GM12878 (cell line): ENCODE measurements around the gene REP15. TPM values are rescaled to one million over a fixed set of nuclear protein-coding genes. Genes with fewer than 3 reads are reported as not detected.

Source experiments
- ATAC-seq: fragments of 200-7000 bp; cut with Tn5 transposase; 3 replicates; pipeline ENCODE4 v1.9.1; 2020; ENCODE audit warnings: mild to moderate bottlenecking, moderate library complexity
- BruUV-seq: library from RNA; stranded (reverse); fragments of 400-500 nt; replicated peaks from 2 replicates; lab custom pipeline; 2021; lab: Mats Ljungman, UMichigan
- CTCF ChIA-PET: fragments of 300-600 bp; sonication (Branson Sonifier 250); formaldehyde crosslinking; extraction: SDS; loops from one replicate; lab custom pipeline; 2021; ENCODE audit warnings: inconsistent platforms; lab: Yijun Ruan, JAX
- POLR2A ChIA-PET: fragments of 350-600 bp; formaldehyde crosslinking; extraction: SDS; loops from one replicate; lab custom pipeline; 2021; ENCODE audit warnings: inconsistent platforms; lab: Charles Lee
- RAD21 ChIA-PET: fragments of 300-600 bp; sonication (Branson Sonifier 250); formaldehyde crosslinking; loops from one replicate; lab custom pipeline; 2023; ENCODE audit warnings: antibody characterized with exemption; ENCODE audit not compliant: unreplicated experiment; lab: Charles Lee
- SMC1A ChIA-PET: fragments of 300-600 bp; sonication (Branson Sonifier 250); formaldehyde crosslinking; loops from one replicate; lab custom pipeline; 2023; ENCODE audit not compliant: unreplicated experiment, uncharacterized antibody; lab: Charles Lee
- DNase-seq: peaks from one replicate; pipeline ENCODE4 v3.0.0-alpha.2; 2011; ENCODE audit warnings: low read depth, low spot score
- FAIRE-seq: peaks from 3 replicates; lab custom pipeline; 2011; peaks lifted over from hg19 to GRCh38; lab: Jason Lieb, UNC
- H2AFZ ChIP-seq: 2 replicates; pipeline ENCODE4 v1.6.0; 2011; ENCODE audit warnings: low read depth, low read length, control low read depth; ENCODE audit not compliant: control insufficient read depth
- H3K27ac ChIP-seq: 2 replicates; pipeline ENCODE4 v1.5.1; 2011; ENCODE audit warnings: control low read depth; ENCODE audit not compliant: control insufficient read depth, insufficient read depth
- H3K27me3 ChIP-seq, 2 experiments: replicated peaks in 1 of 2; 2 replicates each; pipeline versions ENCODE4 v1.6.0 to v1.6.1; 2011; ENCODE audit warnings: low read length in 1 of 2; ENCODE audit not compliant: control insufficient read depth in 2 of 2, insufficient read depth in 2 of 2
- H3K36me3 ChIP-seq, 2 experiments: 2 replicates each; pipeline ENCODE4 v1.5.1; 2011; ENCODE audit warnings: low read length in 1 of 2; ENCODE audit not compliant: control insufficient read depth in 2 of 2, insufficient read depth in 2 of 2
- H3K4me1 ChIP-seq: 2 replicates; pipeline ENCODE4 v1.6.1; 2011; ENCODE audit warnings: mild to moderate bottlenecking, low read length, moderate library complexity, mixed read lengths; ENCODE audit not compliant: control insufficient read depth, insufficient read depth
- H3K4me2 ChIP-seq: 2 replicates; pipeline ENCODE4 v1.6.0; 2011; ENCODE audit warnings: control low read depth; ENCODE audit not compliant: control insufficient read depth, insufficient read depth
- H3K4me3 ChIP-seq: fragments of 200-600 bp; sonication (generic); 2 replicates; pipeline ENCODE4 v1.5.1; 2016
- H3K79me2 ChIP-seq: 2 replicates; pipeline ENCODE4 v1.6.0; 2011; ENCODE audit warnings: low read length; ENCODE audit not compliant: control insufficient read depth, insufficient read depth
- H3K9ac ChIP-seq: 2 replicates; pipeline ENCODE4 v1.8.0; 2011; ENCODE audit warnings: low read length, control low read depth, mixed read lengths; ENCODE audit not compliant: control insufficient read depth, insufficient read depth
- H3K9me3 ChIP-seq: replicated peaks from 3 replicates; pipeline ENCODE4 v1.5.1; 2011; ENCODE audit warnings: mild to moderate bottlenecking, low read length; ENCODE audit not compliant: control insufficient read depth, insufficient read depth
- H4K20me1 ChIP-seq: 2 replicates; pipeline ENCODE4 v1.6.0; 2011; ENCODE audit not compliant: control insufficient read depth, insufficient read depth
- BACH1 ChIP-seq: fragments of 450-650 bp; IDR thresholded peaks from 2 replicates; pipeline ENCODE4 v1.6.1; 2017; ENCODE audit warnings: mild to moderate bottlenecking, borderline replicate concordance
- CREM ChIP-seq: IDR thresholded peaks from 2 replicates; pipeline ENCODE4 v1.6.1; 2014; ENCODE audit warnings: antibody characterized with exemption, low read depth
- EP300 ChIP-seq, 2 experiments: fragments of 150-350 bp in 1 of 2; IDR thresholded peaks; 2 replicates each; pipeline ENCODE4 v1.6.1; 2011 to 2012; ENCODE audit warnings: low read depth in 2 of 2, low read length in 2 of 2, borderline replicate concordance in 1 of 2, improper control_type of control experiment in 1 of 2, inconsistent platforms in 1 of 2; ENCODE audit not compliant: control insufficient read depth in 1 of 2
- FOXK2 ChIP-seq: fragments of 450-650 bp; IDR thresholded peaks from 2 replicates; pipeline ENCODE4 v1.6.1; 2017; ENCODE audit warnings: mild to moderate bottlenecking, moderate library complexity
- GABPA ChIP-seq: IDR thresholded peaks from 2 replicates; pipeline ENCODE4 v1.6.1; 2014; ENCODE audit warnings: antibody characterized with exemption, low read depth, mild to moderate bottlenecking, inconsistent platforms
- HCFC1 ChIP-seq: fragments of 150-350 bp; IDR thresholded peaks from 2 replicates; pipeline ENCODE4 v1.6.1; 2014; ENCODE audit warnings: low read length
- JUNB ChIP-seq: IDR thresholded peaks from 2 replicates; pipeline ENCODE4 v1.6.1; 2016; ENCODE audit warnings: antibody characterized with exemption, mild to moderate bottlenecking
- JUND ChIP-seq: IDR thresholded peaks from 2 replicates; pipeline ENCODE4 v1.6.1; 2012; ENCODE audit warnings: low read depth, mild to moderate bottlenecking, low read length, improper control_type of control experiment, moderate library complexity
- MYC ChIP-seq: IDR thresholded peaks from 2 replicates; pipeline ENCODE4 v1.6.1; 2011; ENCODE audit warnings: mild to moderate bottlenecking, low read length, moderate library complexity, inconsistent platforms; ENCODE audit not compliant: insufficient read depth, insufficient replicate concordance, insufficient read length, severe bottlenecking
- NR2C1 ChIP-seq: fragments of 450-650 bp; IDR thresholded peaks from 2 replicates; pipeline ENCODE4 v1.6.1; 2017; ENCODE audit warnings: antibody characterized with exemption, mild to moderate bottlenecking, moderate library complexity
- POLR2AphosphoS5 ChIP-seq: IDR thresholded peaks from 2 replicates; pipeline ENCODE4 v1.6.1; 2011; ENCODE audit warnings: mild to moderate bottlenecking, low read length, inconsistent platforms
- RAD21 ChIP-seq: IDR thresholded peaks from 2 replicates; pipeline ENCODE4 v1.6.1; 2011; ENCODE audit warnings: mild to moderate bottlenecking, low read depth, low read length, moderate library complexity; ENCODE audit not compliant: insufficient read depth
- SIX5 ChIP-seq: IDR thresholded peaks from 2 replicates; pipeline ENCODE4 v1.6.1; 2011; ENCODE audit warnings: mild to moderate bottlenecking, low read depth, low read length, moderate library complexity; ENCODE audit not compliant: severe bottlenecking
- ZBED1 ChIP-seq: IDR thresholded peaks from 2 replicates; pipeline ENCODE4 v1.6.1; 2016; ENCODE audit warnings: borderline replicate concordance
- ZNF687 ChIP-seq: fragments of 450-650 bp; IDR thresholded peaks from 2 replicates; pipeline ENCODE4 v1.6.1; 2017; ENCODE audit warnings: mild to moderate bottlenecking, moderate library complexity
- in situ Hi-C: fragments of 300-500 bp; cut with MboI; formaldehyde crosslinking; loops from 9 replicates; pipeline ENCODE4 v1.14.3; 2018; ENCODE audit warnings: mixed read lengths
- intact Hi-C: fragments of 100-400 bp; cut with micrococcal nuclease; formaldehyde crosslinking; loops from one replicate; pipeline ENCODE4 v1.14.2; 2022; ENCODE audit not compliant: unreplicated experiment
- polyA plus RNA-seq, 11 experiments: library from polyadenylated mRNA; depleted of rRNA in 4 of 11; unstranded in 6 of 11; stranded (reverse) in 5 of 11; fragments of >200 nt; fragmentation: Nextera tagmentation in 4 of 11; fragmentation: Illumina TruSeq in 1 of 11; extraction: Ambion mirVana in 4 of 11; extraction: Trizol in 1 of 11; gene quantifications; 1 replicate in 1 of 11; 2 replicates in 10 of 11; pipeline versions ENCODE4 v1.2.1 to v1.2.3, GENCODE V29; 2011 to 2016; ENCODE audit warnings: inconsistent platforms in 2 of 11, missing spikeins in 2 of 11, low read depth in 1 of 11
- total RNA-seq, 4 experiments: library from RNA; depleted of rRNA in 3 of 4; stranded (reverse); fragments of >200 nt in 3 of 4; fragmentation: Illumina TruSeq in 1 of 4; extraction: Trizol in 1 of 4; gene quantifications; 2 replicates each; pipeline versions ENCODE4 v1.2.1 to v1.2.3, GENCODE V29; 2013 to 2021

The REP15 gene
- total and polyA plus RNA-seq, 10 of the 15 experiments (the other 5 are each of a cell fraction or from before 2014, with no cell fraction given), result not detected

GRCh38 chr12:27674989-27675388 lies 21.3 kb upstream of the REP15 start (continued):
- TF ChIP-seq MYC, result no peak
- no peak for TF ChIP-seq JUND

GRCh38 chr12:27680619-27681018 lies 15.6 kb upstream of the REP15 start:
- in situ Hi-C loops, result no loop called here
- H3K9me3 ChIP-seq, result no peaks in the 10 kb centered on the region
- intact Hi-C loops, result no loop called here
- ATAC-seq, result no peak
- ChIA-PET CTCF (no interaction called here), POLR2A (no interaction called here), SMC1A (no interaction called here), RAD21 (no interaction called here)
- no peak for FAIRE-seq
- H3K27ac ChIP-seq, result no peak overlapping the region
- H3K9ac ChIP-seq, result no peak overlapping the region
- no peak overlapping the region for H2AFZ ChIP-seq
- no peak for DNase-seq
- H3K4me2 ChIP-seq, result no peak overlapping the region
- H3K4me3 ChIP-seq, result no peak overlapping the region
- no peaks in the 10 kb centered on the region for H3K4me1 ChIP-seq
- H3K27me3 ChIP-seq, result no peaks in the 10 kb centered on the region
- H4K20me1 ChIP-seq, result no peaks in the 10 kb centered on the region
- no peaks in the 10 kb centered on the region for H3K79me2 ChIP-seq
- TF ChIP-seq EP300 (IDR thresholded peaks at IDR 0.05; ENCODE audit: borderline replicate concordance in 1 of 2, control insufficient read depth in 1 of 2, low read depth in 2 of 2, low read length in 2 of 2), result no peak
- no peak for TF ChIP-seq FOXK2
- no peak for TF ChIP-seq BACH1
- no peak for TF ChIP-seq RAD21
- TF ChIP-seq JUNB, result no peak
- TF ChIP-seq POLR2AphosphoS5, result no peak
- TF ChIP-seq ZNF687, result no peak
- TF ChIP-seq CREM, result no peak
- TF ChIP-seq GABPA, result no peak
- TF ChIP-seq NR2C1, result no peak
- TF ChIP-seq ZBED1, result no peak
- TF ChIP-seq SIX5, result no peak
- TF ChIP-seq HCFC1, result no peak
- H3K36me3 ChIP-seq, result peaks cover 0 to 4% of the 10 kb centered on the region in 2 experiments; a peak in 1 of 4 replicates
- no TSS peak for BruUV-seq
